Effector memory CD4-positive, alpha-beta T cell (primary cell): ENCODE results near the gene IGFBP2.

Experiments
- DNase-seq, 3 donors: peaks; one replicate each; pipeline ENCODE4 v3.0.0-alpha.2; 2020
- H3K27ac ChIP-seq: 2 replicates; pipeline ENCODE4 v1.7.0; 2013; ENCODE audit warnings: mild to moderate bottlenecking, low read length, moderate library complexity; ENCODE audit not compliant: insufficient read depth, poor library complexity, severe bottlenecking
- H3K27me3 ChIP-seq: replicated peaks from 2 replicates; pipeline ENCODE4 v1.7.0; 2013; ENCODE audit warnings: mild to moderate bottlenecking, low read length; ENCODE audit not compliant: insufficient read depth, control insufficient read depth, poor library complexity, severe bottlenecking
- H3K36me3 ChIP-seq: 2 replicates; pipeline ENCODE4 v1.7.0; 2013; ENCODE audit warnings: mild to moderate bottlenecking, low read length, moderate library complexity; ENCODE audit not compliant: control insufficient read depth, insufficient read depth
- H3K4me1 ChIP-seq: 2 replicates; pipeline ENCODE4 v1.7.0; 2013; ENCODE audit warnings: low read length, mild to moderate bottlenecking; ENCODE audit not compliant: control insufficient read depth, insufficient read depth, poor library complexity, severe bottlenecking
- H3K4me3 ChIP-seq: 2 replicates; pipeline ENCODE4 v1.7.0; 2013; ENCODE audit warnings: low read length, low read depth, mild to moderate bottlenecking; ENCODE audit not compliant: insufficient read depth, poor library complexity, severe bottlenecking
- H3K9me3 ChIP-seq: 2 replicates; pipeline ENCODE4 v1.7.0; 2013; ENCODE audit warnings: mild to moderate bottlenecking, low read length, moderate library complexity; ENCODE audit not compliant: control insufficient read depth
- total RNA-seq, 3 donors: gene quantifications; one replicate each; lab custom pipeline; 2026; lab: John Stamatoyannopoulos, UW

The IGFBP2 gene, protein sequence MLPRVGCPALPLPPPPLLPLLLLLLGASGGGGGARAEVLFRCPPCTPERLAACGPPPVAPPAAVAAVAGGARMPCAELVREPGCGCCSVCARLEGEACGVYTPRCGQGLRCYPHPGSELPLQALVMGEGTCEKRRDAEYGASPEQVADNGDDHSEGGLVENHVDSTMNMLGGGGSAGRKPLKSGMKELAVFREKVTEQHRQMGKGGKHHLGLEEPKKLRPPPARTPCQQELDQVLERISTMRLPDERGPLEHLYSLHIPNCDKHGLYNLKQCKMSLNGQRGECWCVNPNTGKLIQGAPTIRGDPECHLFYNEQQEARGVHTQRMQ
- 0 to 0.39 (median 0) reads per million in 3 donors for total RNA-seq

DNA sequence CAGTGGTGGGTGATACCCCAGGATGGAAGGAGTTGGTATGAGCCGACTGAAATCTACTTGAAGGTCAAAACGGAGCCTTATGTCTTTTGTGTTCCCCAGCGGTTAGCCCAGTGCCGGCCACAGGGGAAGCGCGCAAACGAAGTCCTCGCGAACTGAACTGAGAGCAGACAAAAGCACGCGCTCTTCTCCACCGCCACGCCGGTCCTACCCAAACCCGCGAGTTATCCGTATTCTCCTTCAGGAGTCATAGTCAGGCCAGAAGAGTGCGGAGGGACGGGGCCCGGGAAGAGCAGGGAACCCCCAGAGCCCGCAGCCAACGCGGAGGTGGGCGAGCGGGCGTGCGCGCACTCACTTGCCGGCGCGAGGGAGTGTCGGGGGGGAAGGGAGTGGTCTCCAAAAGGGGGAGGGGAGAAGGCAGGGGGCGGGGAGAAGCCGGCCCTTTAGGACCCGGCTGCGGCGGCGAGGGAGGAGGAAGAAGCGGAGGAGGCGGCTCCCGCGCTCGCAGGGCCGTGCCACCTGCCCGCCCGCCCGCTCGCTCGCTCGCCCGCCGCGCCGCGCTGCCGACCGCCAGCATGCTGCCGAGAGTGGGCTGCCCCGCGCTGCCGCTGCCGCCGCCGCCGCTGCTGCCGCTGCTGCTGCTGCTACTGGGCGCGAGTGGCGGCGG lies at the start of gene IGFBP2:
TSS of gene IGFBP2 (plus strand) at position 469 of the 664 bp plus-strand sequence. CDS start at position 573, 104 bp downstream.
- Histone ChIP-seq H3K4me3 (no peak within 1 kb of the TSS), H3K27me3 (peaks cover 19% of the 10 kb centered on the region)

DNA sequence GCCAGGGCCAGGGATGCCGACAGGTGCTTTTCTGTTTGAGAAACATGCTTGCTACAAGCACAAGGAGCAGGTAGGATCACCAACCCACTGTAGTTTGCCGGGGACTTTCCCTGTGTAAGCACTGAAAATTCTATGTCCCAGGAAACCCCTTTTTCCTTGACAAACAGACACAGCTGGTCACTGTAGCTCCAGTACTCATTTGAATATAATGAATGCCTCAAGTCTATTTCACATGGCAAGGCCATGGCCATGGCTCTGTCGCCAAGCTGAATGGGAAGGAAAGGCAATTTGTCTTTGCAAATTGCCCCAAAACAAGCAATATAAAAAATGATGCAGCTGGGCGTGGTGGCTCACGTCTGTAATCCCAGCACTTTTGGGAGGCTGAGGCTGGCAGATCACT lies 49.6 kb upstream of the IGFBP2 start:
- H3K4me3 ChIP-seq, result no peak overlapping the region
- H3K4me1 ChIP-seq, result no peaks in the 10 kb centered on the region
- no peaks in the 10 kb centered on the region for H3K36me3 ChIP-seq
- H3K27me3 ChIP-seq, result peaks cover 2% of the 10 kb centered on the region
- H3K9me3 ChIP-seq, result no peaks in the 10 kb centered on the region
- DNase-seq, result no peak
- no peak overlapping the region for H3K27ac ChIP-seq

More for the DNA sequence above, at the start of gene IGFBP2:
- Histone ChIP-seq H3K4me1 (peaks cover 9% of the 10 kb centered on the region), H3K36me3 (no peaks in the 10 kb centered on the region), H3K27ac (no peak within 1 kb of the TSS), H3K9me3 (no peaks in the 10 kb centered on the region)
- DNase-seq, result no peak

DNA sequence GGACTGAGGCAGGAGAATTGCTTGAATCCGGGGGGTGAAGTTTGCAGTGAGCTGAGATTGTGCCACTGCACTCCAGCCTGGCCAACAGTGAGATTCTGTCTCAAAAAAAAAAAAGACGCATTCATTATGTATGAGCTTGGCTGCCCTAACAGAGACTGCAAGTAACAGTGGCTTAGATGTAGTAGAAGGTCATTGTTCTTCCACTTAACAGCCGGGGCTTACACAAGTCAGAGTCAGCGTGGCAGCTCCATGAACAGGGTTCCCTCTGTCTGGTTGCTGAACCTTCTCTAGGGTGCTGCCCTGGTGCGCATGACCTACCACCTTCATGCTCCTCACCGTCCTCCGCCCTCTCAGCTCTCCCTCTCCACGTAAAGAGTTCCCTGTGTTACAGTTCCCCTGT lies 49.1 kb upstream of the IGFBP2 start:
- DNase-seq, result no peak
- H3K27ac ChIP-seq, result no peak overlapping the region
- H3K9me3 ChIP-seq, result no peaks in the 10 kb centered on the region
- no peaks in the 10 kb centered on the region for H3K36me3 ChIP-seq
- H3K4me3 ChIP-seq, result no peak overlapping the region
- no peaks in the 10 kb centered on the region for H3K4me1 ChIP-seq
- H3K27me3 ChIP-seq, result peaks cover 2% of the 10 kb centered on the region

DNA sequence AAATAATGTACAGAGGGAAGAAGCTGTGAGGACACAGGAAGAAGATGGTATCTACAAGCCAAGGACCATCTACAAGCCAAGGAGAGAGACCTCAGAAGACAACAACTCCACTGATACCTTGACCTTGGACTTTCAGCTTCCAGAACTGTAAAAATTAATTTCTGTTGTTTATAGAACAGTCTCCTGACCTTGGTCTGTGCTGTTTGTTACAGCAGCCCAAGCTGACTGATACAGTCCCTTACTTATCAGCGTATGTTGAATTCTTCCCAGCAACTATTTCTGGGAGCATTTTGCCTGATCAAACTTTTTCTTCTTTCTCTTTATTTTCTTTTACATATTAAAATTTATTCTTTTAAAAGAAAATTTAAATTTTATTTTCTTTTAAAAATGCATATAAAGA lies 47.8 kb upstream of the IGFBP2 start:
- Histone ChIP-seq H3K36me3 (no peaks in the 10 kb centered on the region), H3K4me1 (no peaks in the 10 kb centered on the region), H3K4me3 (no peak overlapping the region), H3K9me3 (no peaks in the 10 kb centered on the region), H3K27ac (no peak overlapping the region), H3K27me3 (peaks cover 2% of the 10 kb centered on the region)
- DNase-seq, result no peak

DNA sequence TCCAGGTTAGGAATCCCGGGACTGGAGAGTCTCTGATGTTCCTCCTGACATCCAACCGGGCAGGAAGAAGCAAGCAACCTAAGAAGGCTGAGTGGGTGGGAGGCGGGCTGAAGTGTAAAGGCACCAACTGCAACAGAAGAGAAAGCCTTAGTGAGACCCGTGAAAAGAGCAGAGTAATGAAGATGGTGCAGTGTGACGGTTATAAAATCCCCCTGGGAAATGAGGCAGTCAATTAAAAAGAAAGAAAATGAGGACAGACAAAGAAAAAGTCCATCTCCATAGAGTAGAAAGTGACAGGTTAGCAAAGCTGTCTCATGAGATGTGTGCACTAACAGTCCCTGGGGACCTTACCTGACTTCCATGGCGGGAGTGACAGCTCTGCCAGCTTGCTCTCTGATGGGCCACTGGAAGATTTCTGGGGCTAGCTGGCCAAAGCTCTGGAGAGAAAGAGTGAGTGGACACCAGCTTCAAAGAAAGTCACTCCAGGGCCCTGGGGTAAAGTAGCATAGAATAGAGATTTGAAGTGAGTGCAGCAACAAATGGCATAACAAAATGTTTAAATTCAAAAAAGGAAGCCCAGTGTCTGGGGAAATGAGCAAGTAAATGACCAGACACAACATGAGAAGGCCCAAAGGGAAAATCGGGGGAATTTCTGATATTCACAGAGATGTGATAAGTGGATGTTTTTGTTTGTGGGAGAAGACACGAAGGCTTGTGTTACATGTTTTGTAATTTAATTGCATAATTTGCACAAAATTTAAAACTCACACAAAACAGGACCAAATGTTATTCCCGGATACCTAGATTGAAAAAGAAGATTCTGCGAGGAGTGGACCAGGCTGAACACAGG lies 44.1 kb upstream of the IGFBP2 start:
- Histone ChIP-seq H3K9me3 (no peaks in the 10 kb centered on the region), H3K4me3 (no peak overlapping the region), H3K27me3 (no peaks in the 10 kb centered on the region), H3K27ac (no peak overlapping the region), H3K4me1 (no peaks in the 10 kb centered on the region), H3K36me3 (no peaks in the 10 kb centered on the region)
- no peak for DNase-seq

DNA sequence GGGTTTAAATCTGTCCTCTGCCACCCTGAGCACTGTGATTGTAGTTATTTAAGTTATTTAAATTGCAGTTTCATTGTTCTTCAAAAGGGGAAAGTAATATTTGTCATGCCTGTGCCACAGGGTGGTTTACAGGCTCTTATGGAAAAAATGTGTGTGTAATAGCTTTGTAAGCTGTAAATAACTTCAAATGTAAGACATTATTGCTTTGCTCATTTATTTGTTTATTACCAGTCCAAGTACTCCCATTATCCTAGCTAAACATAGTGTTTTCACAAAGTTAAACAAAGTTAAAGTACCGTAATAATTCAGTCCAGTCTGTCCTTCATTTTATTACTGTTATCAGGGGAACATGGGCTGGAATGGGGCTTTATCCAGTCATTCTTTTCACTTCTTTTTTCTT lies 43.4 kb upstream of the IGFBP2 start:
- Histone ChIP-seq H3K36me3 (no peaks in the 10 kb centered on the region), H3K27ac (no peak overlapping the region), H3K27me3 (no peaks in the 10 kb centered on the region), H3K4me1 (no peaks in the 10 kb centered on the region), H3K4me3 (no peak overlapping the region), H3K9me3 (no peaks in the 10 kb centered on the region)
- no peak for DNase-seq

DNA sequence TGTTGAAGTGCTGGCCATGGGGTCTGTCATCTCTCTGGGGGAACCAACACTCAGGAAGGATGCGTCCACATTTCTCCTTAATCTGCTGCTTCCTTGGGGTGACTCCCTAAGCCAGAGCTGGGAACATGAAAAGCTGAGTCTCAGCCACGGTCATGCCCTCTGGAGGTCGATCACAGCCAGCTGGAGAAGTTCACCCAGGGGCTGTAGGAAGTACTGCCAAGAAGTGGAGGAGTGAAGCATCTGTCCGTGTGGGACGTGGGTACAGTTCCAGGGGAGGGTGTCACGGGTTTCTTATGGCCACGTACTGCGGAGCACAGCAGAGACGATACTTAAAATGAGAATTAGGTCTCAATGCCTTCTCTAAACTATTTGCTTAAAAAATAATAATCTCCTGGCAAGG lies 42.4 kb upstream of the IGFBP2 start:
- Histone ChIP-seq H3K27me3 (peaks cover 2% of the 10 kb centered on the region), H3K4me1 (no peaks in the 10 kb centered on the region), H3K4me3 (no peak overlapping the region), H3K9me3 (no peaks in the 10 kb centered on the region), H3K27ac (no peak overlapping the region), H3K36me3 (no peaks in the 10 kb centered on the region)
- no peak for DNase-seq

DNA sequence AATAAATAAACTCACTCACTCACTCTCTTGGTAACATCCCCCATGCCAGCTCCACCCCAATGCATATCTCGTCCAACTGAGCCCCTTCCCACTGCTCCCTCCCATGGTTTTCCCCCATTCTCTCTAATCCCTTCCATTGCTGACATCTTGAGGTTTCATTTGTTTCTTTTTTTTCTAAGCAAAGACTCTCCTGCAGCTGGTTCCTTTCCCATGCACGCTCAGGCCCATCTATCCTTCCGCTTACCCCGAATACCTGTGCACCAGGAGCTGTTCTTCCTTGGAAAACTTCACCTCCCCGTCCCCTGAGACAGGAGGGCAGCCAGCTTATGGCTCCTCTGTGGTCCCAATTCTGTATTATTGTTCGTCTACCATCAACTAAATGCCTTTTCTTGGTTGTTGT lies 41.7 kb upstream of the IGFBP2 start:
- Histone ChIP-seq H3K4me3 (no peak overlapping the region), H3K9me3 (no peaks in the 10 kb centered on the region), H3K36me3 (no peaks in the 10 kb centered on the region), H3K27ac (no peak overlapping the region), H3K27me3 (peaks cover 9% of the 10 kb centered on the region), H3K4me1 (no peaks in the 10 kb centered on the region)
- DNase-seq, result no peak

DNA sequence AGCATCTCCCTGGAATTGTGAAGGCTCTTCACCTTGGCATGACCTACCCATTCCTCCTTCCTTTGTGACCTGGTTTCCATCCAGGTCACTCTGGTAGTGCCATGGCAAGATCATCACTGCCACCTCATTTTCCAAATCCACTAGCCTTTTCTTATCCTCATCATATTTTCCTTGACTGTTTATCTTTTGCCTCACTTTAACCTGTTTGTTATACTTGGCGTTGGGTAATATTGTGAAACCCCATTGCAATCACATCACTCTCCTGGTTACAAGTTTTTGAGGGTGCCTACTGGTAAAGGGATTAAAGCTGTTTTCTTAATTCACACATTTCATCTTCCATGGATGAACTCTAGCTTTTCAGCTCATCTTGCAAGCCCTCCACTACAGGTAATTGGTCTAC lies 39.1 kb upstream of the IGFBP2 start:
- no peaks in the 10 kb centered on the region for H3K36me3 ChIP-seq
- no peaks in the 10 kb centered on the region for H3K9me3 ChIP-seq
- peaks cover 9% of the 10 kb centered on the region for H3K27me3 ChIP-seq
- H3K27ac ChIP-seq, result no peak overlapping the region
- no peak overlapping the region for H3K4me3 ChIP-seq
- H3K4me1 ChIP-seq, result no peaks in the 10 kb centered on the region
- no peak for DNase-seq
